Type B pancreatic cell (in vitro differentiated cells): ENCODE results near the gene ADD3. TPM values are rescaled to one million over a fixed set of nuclear protein-coding genes. Genes with fewer than 3 reads are reported as not detected.
"Not testable (repeated sequence)": the region's sequence is repeated elsewhere in the genome, so short reads cannot be mapped to it uniquely, and the experiment has no call there.

ENCODE experiments used
- DNase-seq: peaks from one replicate; pipeline ENCODE4 v3.0.0; 2021; ENCODE audit warnings: mixed read lengths; ENCODE audit not compliant: unreplicated experiment; ENCODE audit errors: extremely low spot score
- H3K27ac Mint-ChIP-seq: 2 replicates; pipeline ENCODE4 v1.8.0; 2021; ENCODE audit warnings: mild to moderate bottlenecking, mixed read lengths
- H3K27me3 Mint-ChIP-seq: 2 replicates; pipeline ENCODE4 v1.8.0; 2021; ENCODE audit warnings: mixed read lengths
- H3K36me3 Mint-ChIP-seq: 2 replicates; pipeline ENCODE4 v1.8.0; 2021; ENCODE audit warnings: mixed read lengths
- H3K4me1 Mint-ChIP-seq: one replicate; pipeline ENCODE4 v1.8.0; 2021; ENCODE audit warnings: mixed read lengths; ENCODE audit not compliant: unreplicated experiment
- H3K4me3 Mint-ChIP-seq: 2 replicates; pipeline ENCODE4 v1.8.0; 2021; ENCODE audit warnings: mild to moderate bottlenecking, mixed read lengths
- H3K9me3 Mint-ChIP-seq: 2 replicates; pipeline ENCODE4 v1.8.0; 2021; ENCODE audit warnings: mixed read lengths
- CTCF ChIP-seq: fragments of 200-600 bp; sonication (generic); conservative IDR thresholded peaks from 2 replicates; pipeline ENCODE4 v1.5.0; 2021; ENCODE audit warnings: antibody characterized with exemption, mild to moderate bottlenecking
- total RNA-seq: library from RNA; stranded (reverse); gene quantifications from 2 replicates; pipeline ENCODE4 v1.2.1, GENCODE V29; 2021; ENCODE audit warnings: low replicate concordance

The ADD3 gene
- total RNA-seq, 1 donor from 2014 or later, result 183 TPM

- Mint-ChIP-seq H3K27ac (no peak overlapping the region), H3K36me3 (peaks cover 27% of the 10 kb centered on the region), H3K4me1 (no peaks in the 10 kb centered on the region), H3K27me3 (no peaks in the 10 kb centered on the region), H3K9me3 (no peaks in the 10 kb centered on the region), H3K4me3 (no peak overlapping the region)
- no peak for DNase-seq
- TF ChIP-seq CTCF, result no peak
Observed at GRCh38 chr10:110107887-110108286, 100.1 kb downstream of the ADD3 start.

GRCh38 chr10:110109511-110109910, 101.7 kb downstream of the ADD3 start:
- H3K27me3 Mint-ChIP-seq, result no peaks in the 10 kb centered on the region
- DNase-seq, result no peak
- H3K4me3 Mint-ChIP-seq, result no peak overlapping the region
- peaks cover 36% of the 10 kb centered on the region for H3K36me3 Mint-ChIP-seq
- no peaks in the 10 kb centered on the region for H3K9me3 Mint-ChIP-seq
- no peak for TF ChIP-seq CTCF
- no peaks in the 10 kb centered on the region for H3K4me1 Mint-ChIP-seq
- no peak overlapping the region for H3K27ac Mint-ChIP-seq

GRCh38 chr10:110110338-110110737, 102.6 kb downstream of the ADD3 start:
- H3K27me3 Mint-ChIP-seq, result no peaks in the 10 kb centered on the region
- TF ChIP-seq CTCF, result no peak
- H3K4me1 Mint-ChIP-seq, result no peaks in the 10 kb centered on the region
- H3K4me3 Mint-ChIP-seq, result no peak overlapping the region
- no peaks in the 10 kb centered on the region for H3K9me3 Mint-ChIP-seq
- peaks cover 40% of the 10 kb centered on the region for H3K36me3 Mint-ChIP-seq
- DNase-seq, result no peak
- no peak overlapping the region for H3K27ac Mint-ChIP-seq

- no peak overlapping the region for H3K27ac Mint-ChIP-seq
- no peaks in the 10 kb centered on the region for H3K4me1 Mint-ChIP-seq
- H3K4me3 Mint-ChIP-seq, result no peak overlapping the region
- peaks cover 49% of the 10 kb centered on the region for H3K36me3 Mint-ChIP-seq
- no peaks in the 10 kb centered on the region for H3K9me3 Mint-ChIP-seq
- TF ChIP-seq CTCF, result no peak
- no peak for DNase-seq
- H3K27me3 Mint-ChIP-seq, result no peaks in the 10 kb centered on the region
Observed at GRCh38 chr10:110113670-110114337, 106.0 kb downstream of the ADD3 start.

- not testable (repeated sequence) for DNase-seq, H3K9me3 Mint-ChIP-seq, H3K4me1 Mint-ChIP-seq, H3K27ac Mint-ChIP-seq, H3K27me3 Mint-ChIP-seq, H3K4me3 Mint-ChIP-seq
- H3K36me3 Mint-ChIP-seq, result peaks cover 57% of the 10 kb centered on the region
Observed at GRCh38 chr10:110114668-110115067, 106.9 kb downstream of the ADD3 start.

- no peak overlapping the region for H3K4me3 Mint-ChIP-seq
- H3K4me1 Mint-ChIP-seq, result no peaks in the 10 kb centered on the region
- H3K27me3 Mint-ChIP-seq, result no peaks in the 10 kb centered on the region
- H3K27ac Mint-ChIP-seq, result no peak overlapping the region
- no peaks in the 10 kb centered on the region for H3K9me3 Mint-ChIP-seq
- peaks cover 55% of the 10 kb centered on the region for H3K36me3 Mint-ChIP-seq
- TF ChIP-seq CTCF, result no peak
- no peak for DNase-seq
Observed at GRCh38 chr10:110115784-110116520, 108.2 kb downstream of the ADD3 start.
